ENCODE results near the gene KCNN1. TPM values are rescaled to one million over a fixed set of nuclear protein-coding genes. Genes with fewer than 3 reads are reported as not detected.
"Not testable (repeated sequence)": the region's sequence is repeated elsewhere in the genome, so short reads cannot be mapped to it uniquely, and the experiment has no call there.

KCNN1 gene
- under 1 TPM in 1 of 5 experiments, not detected in 4; 0.05 TPM for total RNA-seq
- not detected for polyA plus RNA-seq
- not detected for total RNA-seq

DNA sequence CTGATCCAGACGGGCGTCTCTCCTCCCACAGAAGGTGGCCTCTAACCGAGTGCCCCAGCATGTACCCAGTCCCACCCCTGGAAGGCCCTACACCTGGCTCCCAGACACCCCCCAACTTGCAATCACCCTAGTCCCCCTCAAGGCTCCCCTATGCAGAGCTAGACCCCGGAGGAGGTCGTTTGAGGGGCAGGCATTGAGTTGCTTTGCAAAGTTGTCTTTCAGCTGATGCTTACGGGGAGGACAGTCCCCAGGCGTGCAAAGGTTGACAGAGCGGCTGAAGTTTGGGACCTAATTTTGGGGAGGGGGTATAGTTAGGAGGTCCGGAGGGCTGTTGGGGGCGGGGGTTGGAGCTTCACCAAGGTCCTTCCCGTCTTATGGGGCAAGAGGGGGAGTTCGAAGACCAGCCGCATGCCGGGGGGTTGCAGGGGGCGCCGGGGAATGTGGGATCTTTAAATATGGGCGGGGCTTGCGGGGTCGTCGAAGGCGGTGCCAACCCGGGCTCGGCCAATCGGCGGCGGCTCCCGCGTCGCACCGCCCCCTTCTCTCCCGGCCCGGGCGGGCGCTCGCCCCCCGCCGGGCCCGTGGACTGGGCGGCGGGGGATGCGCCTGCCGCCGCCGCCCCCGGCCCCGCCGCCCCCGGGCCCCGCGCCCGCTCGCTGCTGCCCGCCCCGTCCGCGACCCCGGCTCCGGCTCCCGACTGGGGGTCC lies at the start of gene KCNN1:
TSS of gene KCNN1 (plus strand) at position 558 of the 707 bp plus-strand sequence. CDS start 6,782 bp downstream, outside the sequence.
- H3K4me3 ChIP-seq (ENCODE audit: low read length), result no peak within 1 kb of the TSS
- H3K36me3 Mint-ChIP-seq, result no peaks in the 10 kb centered on the region
- DNase-seq (no peak), ATAC-seq (no peak)
- H3K27me3 Mint-ChIP-seq, result peaks cover 32 to 48% (median 38%) of the 10 kb centered on the region in 5 donors
- H3K9me3 Mint-ChIP-seq, result peaks cover 0 to 2% (median 0%) of the 10 kb centered on the region in 11 donors
- H3K36me3 ChIP-seq (ENCODE audit: control insufficient read depth in 2 of 3, insufficient read depth in 3 of 3, low read length in 3 of 3), result no peaks in the 10 kb centered on the region
- H3K4me1 ChIP-seq (ENCODE audit: control insufficient read depth in 2 of 2, insufficient read depth in 2 of 2, low read length in 2 of 2), result peaks cover 0 to 5% of the 10 kb centered on the region in 2 donors
- H3K27ac ChIP-seq (ENCODE audit: low read depth, low read length), result no peak within 1 kb of the TSS
- H3K27ac Mint-ChIP-seq, result peak within 1 kb of the TSS in 1 of 9 donors; percentile 43
- intact Hi-C loops (cut with micrococcal nuclease), result no loop called here
- H3K9me3 ChIP-seq (ENCODE audit: control insufficient read depth in 2 of 3, low read length in 3 of 3), result no peaks in the 10 kb centered on the region
- peak within 1 kb of the TSS in 9 of 10 donors; percentile 34 to 81 (median 67) for H3K4me3 Mint-ChIP-seq
- ChIA-PET CTCF (interaction anchor here (0.6 kb wide), 1 partner anchor 260 kb away, joined by 3 read pairs; no protein-coding TSS in a partner anchor), POLR2A (no interaction called here)
- peaks cover 0 to 11% (median 8%) of the 10 kb centered on the region in 7 donors for H3K4me1 Mint-ChIP-seq
- peaks cover 0 to 13% of the 10 kb centered on the region in 2 donors for H3K27me3 ChIP-seq (ENCODE audit: control insufficient read depth in 2 of 2, insufficient read depth in 2 of 2, low read length in 2 of 2)

- CTCF ChIA-PET; H3K9me3 ChIP-seq (ENCODE audit: control insufficient read depth in 2 of 3, low read length in 3 of 3); H3K27ac ChIP-seq (ENCODE audit: low read depth, low read length); H3K36me3 ChIP-seq (ENCODE audit: control insufficient read depth in 2 of 3, insufficient read depth in 3 of 3, low read length in 3 of 3); H3K4me1 ChIP-seq (ENCODE audit: control insufficient read depth in 2 of 2, insufficient read depth in 2 of 2, low read length in 2 of 2); H3K4me3 ChIP-seq (ENCODE audit: low read length); H3K4me3 Mint-ChIP-seq; DNase-seq; H3K36me3 Mint-ChIP-seq; H3K27me3 ChIP-seq (ENCODE audit: control insufficient read depth in 2 of 2, insufficient read depth in 2 of 2, low read length in 2 of 2); POLR2A ChIA-PET; H3K27me3 Mint-ChIP-seq; H3K4me1 Mint-ChIP-seq; intact Hi-C loops (cut with micrococcal nuclease); ATAC-seq; H3K27ac Mint-ChIP-seq: not testable (repeated sequence)
- peaks cover 0 to 11% (median 7%) of the 10 kb centered on the region in 11 donors for H3K9me3 Mint-ChIP-seq
These were observed 48.8 kb upstream of the KCNN1 start for GRCh38 chr19:17918151-17918550.

DNA sequence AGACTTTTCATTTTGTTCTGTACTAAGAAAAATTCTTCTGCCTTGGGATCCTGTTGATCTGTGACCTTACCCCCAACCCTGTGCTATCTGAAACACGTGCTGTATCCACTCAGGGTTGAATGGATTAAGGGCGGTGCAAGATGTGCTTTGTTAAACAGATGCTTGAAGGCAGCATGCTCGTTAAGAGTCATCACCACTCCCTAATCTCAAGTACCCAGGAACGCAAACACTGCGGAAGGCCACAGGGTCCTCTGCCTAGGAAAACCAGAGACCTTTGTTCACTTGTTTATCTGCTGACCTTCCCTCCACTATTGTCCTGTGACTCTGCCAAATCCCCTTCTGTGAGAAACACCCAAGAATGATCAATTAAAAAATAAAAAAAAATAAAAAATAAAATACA lies 47.8 kb upstream of the KCNN1 start:
- H3K4me1 ChIP-seq (ENCODE audit: control insufficient read depth in 2 of 2, insufficient read depth in 2 of 2, low read length in 2 of 2); CTCF ChIA-PET; H3K4me3 Mint-ChIP-seq; H3K27ac Mint-ChIP-seq; H3K27ac ChIP-seq (ENCODE audit: low read depth, low read length); H3K27me3 Mint-ChIP-seq; POLR2A ChIA-PET; H3K36me3 Mint-ChIP-seq; ATAC-seq; H3K4me1 Mint-ChIP-seq; H3K4me3 ChIP-seq (ENCODE audit: low read length); H3K36me3 ChIP-seq (ENCODE audit: control insufficient read depth in 2 of 3, insufficient read depth in 3 of 3, low read length in 3 of 3); intact Hi-C loops (cut with micrococcal nuclease); H3K27me3 ChIP-seq (ENCODE audit: control insufficient read depth in 2 of 2, insufficient read depth in 2 of 2, low read length in 2 of 2); H3K9me3 Mint-ChIP-seq; H3K9me3 ChIP-seq (ENCODE audit: control insufficient read depth in 2 of 3, low read length in 3 of 3); DNase-seq: not testable (repeated sequence)

- ATAC-seq (no peak), DNase-seq (no peak)
- intact Hi-C loops (cut with micrococcal nuclease), result no loop called here
- H3K4me1 Mint-ChIP-seq, result no peaks in the 10 kb centered on the region
- no peak overlapping the region for H3K27ac Mint-ChIP-seq
- H3K4me3 Mint-ChIP-seq, result no peak overlapping the region
- POLR2A ChIA-PET, result interaction anchor here (0.7 kb wide), 1 partner anchor 133 kb away, joined by 3 read pairs; no protein-coding TSS in a partner anchor
- H3K27me3 Mint-ChIP-seq, result peaks cover 0 to 9% (median 0%) of the 10 kb centered on the region in 5 donors
- no peaks in the 10 kb centered on the region for H3K36me3 ChIP-seq (ENCODE audit: control insufficient read depth in 2 of 3, insufficient read depth in 3 of 3, low read length in 3 of 3)
- CTCF ChIA-PET, result no interaction called here
- H3K4me1 ChIP-seq (ENCODE audit: control insufficient read depth in 2 of 2, insufficient read depth in 2 of 2, low read length in 2 of 2), result no peaks in the 10 kb centered on the region
- peaks cover 0 to 3% (median 0%) of the 10 kb centered on the region in 11 donors for H3K9me3 Mint-ChIP-seq
- H3K9me3 ChIP-seq (ENCODE audit: control insufficient read depth in 2 of 3, low read length in 3 of 3), result no peaks in the 10 kb centered on the region
- H3K27ac ChIP-seq (ENCODE audit: low read depth, low read length), result no peak overlapping the region
- H3K4me3 ChIP-seq (ENCODE audit: low read length), result no peak overlapping the region
- H3K27me3 ChIP-seq (ENCODE audit: control insufficient read depth in 2 of 2, insufficient read depth in 2 of 2, low read length in 2 of 2), result no peaks in the 10 kb centered on the region
- no peaks in the 10 kb centered on the region for H3K36me3 Mint-ChIP-seq
These were observed 46.4 kb upstream of the KCNN1 start for GRCh38 chr19:17920527-17920926.

DNA sequence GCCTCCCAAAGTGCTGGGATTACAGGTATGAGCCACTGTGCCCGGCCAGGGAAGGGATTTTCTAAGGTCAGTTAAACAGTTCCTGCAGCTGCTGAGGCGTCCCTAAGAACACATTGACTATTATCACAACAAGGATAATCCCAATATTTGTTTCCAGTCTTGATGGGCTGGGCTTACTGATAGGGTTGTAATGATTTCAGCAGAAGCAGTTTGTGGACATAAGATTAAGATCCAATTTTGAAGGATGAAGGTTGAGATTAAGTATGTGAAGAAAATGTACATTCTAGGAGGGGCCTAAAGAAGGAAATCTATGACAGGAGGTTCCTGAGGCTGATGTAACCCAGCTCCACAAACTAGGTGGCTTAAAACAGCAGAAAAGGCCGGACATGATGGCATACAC lies 44.8 kb upstream of the KCNN1 start:
- Mint-ChIP-seq H3K27me3 (peaks cover 0 to 13% (median 0%) of the 10 kb centered on the region in 5 donors), H3K4me3 (no peak overlapping the region), H3K9me3 (peaks cover 0 to 3% (median 0%) of the 10 kb centered on the region in 11 donors), H3K4me1 (peaks cover 0 to 3% (median 0%) of the 10 kb centered on the region in 7 donors), H3K36me3 (no peaks in the 10 kb centered on the region), H3K27ac (peak overlapping the region in 1 of 9 donors; percentile 40)
- Histone ChIP-seq H3K27ac (ENCODE audit: low read depth, low read length) (no peak overlapping the region), H3K9me3 (ENCODE audit: control insufficient read depth in 2 of 3, low read length in 3 of 3) (no peaks in the 10 kb centered on the region), H3K36me3 (ENCODE audit: control insufficient read depth in 2 of 3, insufficient read depth in 3 of 3, low read length in 3 of 3) (no peaks in the 10 kb centered on the region), H3K4me1 (ENCODE audit: control insufficient read depth in 2 of 2, insufficient read depth in 2 of 2, low read length in 2 of 2) (no peaks in the 10 kb centered on the region), H3K4me3 (ENCODE audit: low read length) (no peak overlapping the region), H3K27me3 (ENCODE audit: control insufficient read depth in 2 of 2, insufficient read depth in 2 of 2, low read length in 2 of 2) (no peaks in the 10 kb centered on the region)
- POLR2A ChIA-PET, result no interaction called here
- ATAC-seq (no peak), DNase-seq (no peak)
- intact Hi-C loops (cut with micrococcal nuclease), result no loop called here
- CTCF ChIA-PET, result no interaction called here

DNA sequence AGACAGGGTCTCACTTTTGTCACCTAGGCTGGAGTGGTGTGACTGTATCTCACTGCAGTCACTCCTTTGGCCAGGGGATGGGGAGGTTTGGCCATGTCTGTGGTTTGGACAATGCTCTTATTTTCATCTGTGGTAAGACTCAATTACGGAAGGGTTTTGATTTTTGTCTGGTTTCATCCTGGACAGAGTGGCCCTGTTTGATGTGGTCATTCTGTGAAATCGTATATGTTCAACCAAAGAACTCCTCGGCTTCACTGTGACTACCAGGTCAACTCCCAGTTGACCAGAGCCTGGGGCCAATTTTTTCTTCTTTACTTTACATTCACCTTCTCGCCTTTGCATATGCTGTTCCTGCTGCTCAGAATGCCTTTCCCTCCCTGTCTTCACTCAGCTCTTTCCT lies 40.9 kb upstream of the KCNN1 start:
- H3K4me1 ChIP-seq (ENCODE audit: control insufficient read depth in 2 of 2, insufficient read depth in 2 of 2, low read length in 2 of 2), result no peaks in the 10 kb centered on the region
- H3K4me1 Mint-ChIP-seq, result peaks cover 0 to 5% (median 0%) of the 10 kb centered on the region in 7 donors
- no peaks in the 10 kb centered on the region for H3K27me3 ChIP-seq (ENCODE audit: control insufficient read depth in 2 of 2, insufficient read depth in 2 of 2, low read length in 2 of 2)
- no peaks in the 10 kb centered on the region for H3K36me3 Mint-ChIP-seq
- peaks cover 0 to 5% (median 0%) of the 10 kb centered on the region in 5 donors for H3K27me3 Mint-ChIP-seq
- no peak for ATAC-seq
- intact Hi-C loops (cut with micrococcal nuclease), result no loop called here
- H3K4me3 ChIP-seq (ENCODE audit: low read length), result no peak overlapping the region
- POLR2A ChIA-PET, result no interaction called here
- CTCF ChIA-PET, result interaction anchor here (0.7 kb wide), 1 partner anchor 71 kb away, joined by 4 read pairs; no protein-coding TSS in a partner anchor
- no peak overlapping the region for H3K27ac ChIP-seq (ENCODE audit: low read depth, low read length)
- DNase-seq, result no peak
- H3K9me3 ChIP-seq (ENCODE audit: control insufficient read depth in 2 of 3, low read length in 3 of 3), result no peaks in the 10 kb centered on the region
- H3K9me3 Mint-ChIP-seq, result peaks cover 0 to 3% (median 0%) of the 10 kb centered on the region in 11 donors
- H3K27ac Mint-ChIP-seq, result no peak overlapping the region
- no peak overlapping the region for H3K4me3 Mint-ChIP-seq
- H3K36me3 ChIP-seq (ENCODE audit: control insufficient read depth in 2 of 3, insufficient read depth in 3 of 3, low read length in 3 of 3), result no peaks in the 10 kb centered on the region
